ENCODE results near the gene EVC2. TPM values are rescaled to one million over a fixed set of nuclear protein-coding genes. Genes with fewer than 3 reads are reported as not detected.

EVC2 gene
- total and polyA plus RNA-seq, 2 donors (not counting 1 experiment from before 2014, with no cell fraction given): 1.1 TPM; not detected in 1

DNA sequence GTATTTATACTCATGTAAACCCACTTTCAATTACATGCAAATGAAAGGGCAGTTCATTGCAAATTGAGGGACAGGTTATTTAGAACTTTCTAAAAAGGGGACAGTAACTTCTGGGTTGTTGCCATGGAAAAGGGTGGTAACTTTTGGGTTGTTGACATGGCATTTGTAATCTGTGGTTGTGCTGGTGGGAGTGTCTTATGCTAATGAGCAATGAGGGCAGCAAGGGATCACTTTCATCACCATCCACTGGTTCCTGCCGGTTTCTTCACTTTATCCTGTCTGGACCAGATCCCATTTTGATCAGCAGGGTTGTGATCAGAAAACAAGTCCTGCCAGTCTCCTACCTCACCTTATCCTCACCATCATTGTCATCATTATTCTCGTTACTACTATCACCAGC lies 34.6 kb upstream of the EVC2 start:
- H3K9me3 ChIP-seq (ENCODE audit: control extremely low read depth in 1 of 3, control insufficient read depth in 2 of 3, insufficient read depth in 1 of 3, low read length in 2 of 3): peaks cover 0 to 3% (median 0%) of the 10 kb centered on the region in 3 donors
- Mint-ChIP-seq H3K27me3 (no peaks in the 10 kb centered on the region), H3K9me3 (ENCODE audit: insufficient read depth) (no peaks in the 10 kb centered on the region), H3K4me1 (no peaks in the 10 kb centered on the region), H3K27ac (no peak overlapping the region), H3K4me3 (no peak overlapping the region)
- no peaks in the 10 kb centered on the region for H4K20me1 ChIP-seq (ENCODE audit: control insufficient read depth, insufficient read depth, low read length, poor library complexity, severe bottlenecking)
- H3K4me1 ChIP-seq (ENCODE audit: control insufficient read depth in 2 of 2, insufficient read depth in 2 of 2, low read length in 2 of 2): no peaks in the 10 kb centered on the region
- no peak overlapping the region for H3K9ac ChIP-seq (ENCODE audit: low read length)
- no peaks in the 10 kb centered on the region for H3K79me2 ChIP-seq (ENCODE audit: control insufficient read depth, insufficient read depth, low read length)
- H3K4me2 ChIP-seq (replicated peaks; ENCODE audit: low read depth, low read length, poor library complexity, severe bottlenecking): no peak overlapping the region
- 93% methylated on average over 2 of the region's 2 CpGs for WGBS (ENCODE audit: insufficient coverage)
- H3K27ac ChIP-seq (ENCODE audit: low read length in 2 of 2): no peak overlapping the region
- no peaks in the 10 kb centered on the region for H3K27me3 ChIP-seq (replicated peaks in 1 of 4; ENCODE audit: control extremely low read depth in 1 of 4, control insufficient read depth in 3 of 4, insufficient read depth in 4 of 4, low read length in 3 of 4)
- no peak overlapping the region for H2AFZ ChIP-seq (ENCODE audit: insufficient read depth, low read depth, low read length, poor library complexity, severe bottlenecking)
- DNase-seq: no peak
- H3K36me3 ChIP-seq (replicated peaks in 1 of 2; ENCODE audit: control extremely low read depth in 1 of 2, control insufficient read depth in 1 of 2, extremely low read depth in 1 of 2, insufficient read depth in 2 of 2, low read length in 1 of 2): no peaks in the 10 kb centered on the region
- TF ChIP-seq EZH2 (IDR thresholded peaks at IDR 0.05; ENCODE audit: borderline replicate concordance, insufficient read depth, low read depth, low read length, poor library complexity, severe bottlenecking): no peak
- TF ChIP-seq, protein P1, sequence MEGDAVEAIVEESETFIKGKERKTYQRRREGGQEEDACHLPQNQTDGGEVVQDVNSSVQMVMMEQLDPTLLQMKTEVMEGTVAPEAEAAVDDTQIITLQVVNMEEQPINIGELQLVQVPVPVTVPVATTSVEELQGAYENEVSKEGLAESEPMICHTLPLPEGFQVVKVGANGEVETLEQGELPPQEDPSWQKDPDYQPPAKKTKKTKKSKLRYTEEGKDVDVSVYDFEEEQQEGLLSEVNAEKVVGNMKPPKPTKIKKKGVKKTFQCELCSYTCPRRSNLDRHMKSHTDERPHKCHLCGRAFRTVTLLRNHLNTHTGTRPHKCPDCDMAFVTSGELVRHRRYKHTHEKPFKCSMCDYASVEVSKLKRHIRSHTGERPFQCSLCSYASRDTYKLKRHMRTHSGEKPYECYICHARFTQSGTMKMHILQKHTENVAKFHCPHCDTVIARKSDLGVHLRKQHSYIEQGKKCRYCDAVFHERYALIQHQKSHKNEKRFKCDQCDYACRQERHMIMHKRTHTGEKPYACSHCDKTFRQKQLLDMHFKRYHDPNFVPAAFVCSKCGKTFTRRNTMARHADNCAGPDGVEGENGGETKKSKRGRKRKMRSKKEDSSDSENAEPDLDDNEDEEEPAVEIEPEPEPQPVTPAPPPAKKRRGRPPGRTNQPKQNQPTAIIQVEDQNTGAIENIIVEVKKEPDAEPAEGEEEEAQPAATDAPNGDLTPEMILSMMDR (IDR thresholded peaks at IDR 0.05): no peak
- ChIA-PET CTCF (no interaction called here), POLR2A (no interaction called here)
- no peak overlapping the region for H3K4me3 ChIP-seq (ENCODE audit: control extremely low read depth in 1 of 5, extremely low read depth in 1 of 5, insufficient read depth in 1 of 5, low read depth in 2 of 5, low read length in 4 of 5)
- intact Hi-C loops (cut with micrococcal nuclease): no loop called here
- ATAC-seq (ENCODE audit: low read depth): no peak

DNA sequence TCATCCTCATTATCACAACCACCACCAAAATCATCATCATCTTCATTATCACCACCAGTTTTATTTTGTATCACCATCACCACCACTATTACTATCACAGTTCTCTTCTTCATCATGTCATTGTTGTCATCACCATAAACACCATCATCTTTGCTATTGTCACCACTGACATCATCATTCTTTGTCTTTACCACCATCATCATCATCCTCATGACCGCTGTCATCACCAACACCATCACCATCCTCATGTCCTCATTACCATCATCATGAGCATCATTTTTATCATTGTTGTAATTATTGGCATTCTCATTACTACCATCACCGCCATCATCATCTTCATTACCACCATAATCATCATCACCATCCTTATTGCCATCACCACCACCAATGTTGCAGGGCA lies 34.0 kb upstream of the EVC2 start:
- Histone ChIP-seq H3K36me3 (replicated peaks in 1 of 2; ENCODE audit: control extremely low read depth in 1 of 2, control insufficient read depth in 1 of 2, extremely low read depth in 1 of 2, insufficient read depth in 2 of 2, low read length in 1 of 2) (no peaks in the 10 kb centered on the region), H4K20me1 (ENCODE audit: control insufficient read depth, insufficient read depth, low read length, poor library complexity, severe bottlenecking) (no peaks in the 10 kb centered on the region), H3K9ac (ENCODE audit: low read length) (no peak overlapping the region), H3K27me3 (replicated peaks in 1 of 4; ENCODE audit: control extremely low read depth in 1 of 4, control insufficient read depth in 3 of 4, insufficient read depth in 4 of 4, low read length in 3 of 4) (no peaks in the 10 kb centered on the region), H3K27ac (ENCODE audit: low read length in 2 of 2) (no peak overlapping the region), H3K4me2 (replicated peaks; ENCODE audit: low read depth, low read length, poor library complexity, severe bottlenecking) (no peak overlapping the region), H3K79me2 (ENCODE audit: control insufficient read depth, insufficient read depth, low read length) (no peaks in the 10 kb centered on the region), H2AFZ (ENCODE audit: insufficient read depth, low read depth, low read length, poor library complexity, severe bottlenecking) (no peak overlapping the region), H3K9me3 (ENCODE audit: control extremely low read depth in 1 of 3, control insufficient read depth in 2 of 3, insufficient read depth in 1 of 3, low read length in 2 of 3) (peaks cover 0 to 3% (median 0%) of the 10 kb centered on the region in 3 donors), H3K4me1 (ENCODE audit: control insufficient read depth in 2 of 2, insufficient read depth in 2 of 2, low read length in 2 of 2) (no peaks in the 10 kb centered on the region), H3K4me3 (ENCODE audit: control extremely low read depth in 1 of 5, extremely low read depth in 1 of 5, insufficient read depth in 1 of 5, low read depth in 2 of 5, low read length in 4 of 5) (no peak overlapping the region)
- intact Hi-C loops (cut with micrococcal nuclease): no loop called here
- POLR2A ChIA-PET: no interaction called here
- CTCF ChIA-PET: no interaction called here
- Mint-ChIP-seq H3K27ac (no peak overlapping the region), H3K4me1 (no peaks in the 10 kb centered on the region), H3K27me3 (no peaks in the 10 kb centered on the region), H3K4me3 (no peak overlapping the region), H3K9me3 (ENCODE audit: insufficient read depth) (no peaks in the 10 kb centered on the region)
- ATAC-seq (ENCODE audit: low read depth): no peak
- DNase-seq: no peak
- no CpG with 5 or more reads among the region's 2 CpGs for WGBS (ENCODE audit: insufficient coverage)
- no peak for TF ChIP-seq EZH2 (IDR thresholded peaks at IDR 0.05; ENCODE audit: borderline replicate concordance, insufficient read depth, low read depth, low read length, poor library complexity, severe bottlenecking)
- TF ChIP-seq, protein P1 (IDR thresholded peaks at IDR 0.05): no peak
